Small intestine (tissue), 7 donors: Measurements from ENCODE around the gene PPP2R5D. TPM values are rescaled to one million over a fixed set of nuclear protein-coding genes. Genes with fewer than 3 reads are reported as not detected.
"Not testable (repeated sequence)": the region's sequence is repeated elsewhere in the genome, so short reads cannot be mapped to it uniquely, and the experiment has no call there.

Experiments
- DNase-seq, 2 donors: peaks; one replicate each; pipeline versions ENCODE4 v3.0.0 to v3.0.0-alpha.2; 2013
- FAIRE-seq: peaks from 2 replicates; lab custom pipeline; 2012; peaks lifted over from hg19 to GRCh38; lab: Jason Lieb, UNC
- H3K27ac ChIP-seq, 3 donors: one replicate each; pipeline ENCODE4 v1.5.1; 2013; ENCODE audit warnings: low read length in 2 of 3, mild to moderate bottlenecking in 2 of 3, control low read depth in 1 of 3, inconsistent platforms in 1 of 3, low read depth in 1 of 3, moderate library complexity in 1 of 3
- H3K27me3 ChIP-seq, 3 donors: one replicate each; pipeline ENCODE4 v1.6.1; 2013; ENCODE audit warnings: low read length in 3 of 3, inconsistent platforms in 1 of 3; ENCODE audit not compliant: control insufficient read depth in 3 of 3, insufficient read depth in 3 of 3
- H3K36me3 ChIP-seq, 3 donors: one replicate each; pipeline ENCODE4 v1.6.1; 2013; ENCODE audit warnings: low read length in 3 of 3, inconsistent platforms in 1 of 3, low read depth in 1 of 3, mild to moderate bottlenecking in 1 of 3, moderate library complexity in 1 of 3; ENCODE audit not compliant: control insufficient read depth in 3 of 3, insufficient read depth in 2 of 3
- H3K4me1 ChIP-seq, 3 donors: one replicate each; pipeline ENCODE4 v1.6.1; 2013; ENCODE audit warnings: low read length in 2 of 3, inconsistent platforms in 1 of 3, low read depth in 1 of 3, mild to moderate bottlenecking in 1 of 3, moderate library complexity in 1 of 3; ENCODE audit not compliant: control insufficient read depth in 3 of 3, insufficient read depth in 2 of 3
- H3K4me3 ChIP-seq, 3 donors: one replicate each; pipeline ENCODE4 v1.5.1; 2013; ENCODE audit warnings: low read length in 3 of 3, control low read depth in 1 of 3, inconsistent platforms in 1 of 3, low read depth in 1 of 3, mild to moderate bottlenecking in 1 of 3, moderate library complexity in 1 of 3
- H3K9me3 ChIP-seq, 2 donors: one replicate each; pipeline ENCODE4 v1.6.1; 2013; ENCODE audit warnings: low read depth in 1 of 2, low read length in 1 of 2; ENCODE audit not compliant: control insufficient read depth in 2 of 2, insufficient read depth in 1 of 2
- WGBS, 3 donors: extraction: QIAGEN DNeasy Blood & Tissue Kit; methylation state at CpG; one replicate each; pipeline ENCODE4 v1.1.7; 2013; 5-methylcytosine and 5-hydroxymethylcytosine counted together
- polyA plus RNA-seq, 4 donors: library from polyadenylated mRNA; stranded (reverse) in 3 of 4; unstranded in 1 of 4; fragments of 200-250 nt in 3 of 4; fragments of 120-200 nt in 1 of 4; gene quantifications; one replicate each; pipeline versions ENCODE4 v1.2.1 to v1.2.3, GENCODE V29; 2013
- donor health status: healthy with polysubstance abuse.
- donor health status: control.
- donor health status: control.
- donor health status: Bipolar disorder and iron deficiency.
- donor health status: healthy.

The PPP2R5D gene
- polyA plus RNA-seq, 4 donors: 44.2 to 96.8 (median 58.1) TPM

- Histone ChIP-seq H3K4me3 (no peak overlapping the region), H3K9me3 (no peaks in the 10 kb centered on the region), H3K27ac (no peak overlapping the region), H3K27me3 (no peaks in the 10 kb centered on the region), H3K36me3 (peaks cover 3 to 94% (median 17%) of the 10 kb centered on the region in 3 donors), H3K4me1 (peaks cover 0 to 4% (median 0%) of the 10 kb centered on the region in 3 donors)
- DNase-seq: no peak
- 95 to 97% (median 95%) methylated on average over 18 of the region's 18 CpGs for WGBS, 3 donors
- FAIRE-seq: no peak
These were observed 56.3 kb downstream of the PPP2R5D start for GRCh38 chr6:43040542-43041257.

- not testable (repeated sequence) for H3K27me3 ChIP-seq, H3K9me3 ChIP-seq, DNase-seq, H3K4me3 ChIP-seq, H3K4me1 ChIP-seq, H3K27ac ChIP-seq, FAIRE-seq
- H3K36me3 ChIP-seq: peaks cover 0 to 96% (median 23%) of the 10 kb centered on the region in 3 donors
- WGBS, 3 donors: 91 to 98% (median 92%) methylated on average over 6 to 8 of the region's 8 CpGs
These were observed 57.1 kb downstream of the PPP2R5D start for GRCh38 chr6:43041475-43041874.

- no peak for FAIRE-seq
- WGBS, 3 donors: 92 to 96% (median 94%) methylated on average over 8 to 9 of the region's 9 CpGs
- Histone ChIP-seq H3K4me3 (no peak overlapping the region), H3K36me3 (peaks cover 0 to 94% (median 21%) of the 10 kb centered on the region in 3 donors), H3K27me3 (no peaks in the 10 kb centered on the region), H3K27ac (no peak overlapping the region), H3K9me3 (no peaks in the 10 kb centered on the region), H3K4me1 (no peaks in the 10 kb centered on the region)
- DNase-seq: no peak
These were observed 58.9 kb downstream of the PPP2R5D start for GRCh38 chr6:43043310-43043709.

- Histone ChIP-seq H3K27me3 (no peaks in the 10 kb centered on the region), H3K4me3 (no peak overlapping the region), H3K36me3 (peaks cover 0 to 91% (median 20%) of the 10 kb centered on the region in 3 donors), H3K27ac (no peak overlapping the region), H3K9me3 (no peaks in the 10 kb centered on the region), H3K4me1 (no peaks in the 10 kb centered on the region)
- FAIRE-seq (no peak), DNase-seq (no peak)
- WGBS, 3 donors: 92 to 97% (median 93%) methylated on average over 11 of the region's 11 CpGs
These were observed 61.1 kb downstream of the PPP2R5D start for GRCh38 chr6:43045371-43045930.

- Histone ChIP-seq H3K9me3 (no peaks in the 10 kb centered on the region), H3K4me1 (peaks cover 0 to 23% (median 3%) of the 10 kb centered on the region in 3 donors), H3K27me3 (no peaks in the 10 kb centered on the region), H3K36me3 (peaks cover 0 to 86% (median 18%) of the 10 kb centered on the region in 3 donors), H3K27ac (no peak overlapping the region), H3K4me3 (no peak overlapping the region)
- DNase-seq (no peak), FAIRE-seq (no peak)
- 91 to 93% (median 92%) methylated on average over 7 of the region's 7 CpGs for WGBS, 3 donors
These were observed 63.6 kb downstream of the PPP2R5D start for GRCh38 chr6:43047998-43048397.

GRCh38 chr6:43050981-43051380, 66.6 kb downstream of the PPP2R5D start:
- H3K4me3 ChIP-seq: no peak overlapping the region
- H3K27me3 ChIP-seq: no peaks in the 10 kb centered on the region
- no peak for DNase-seq
- no peak overlapping the region for H3K27ac ChIP-seq
- WGBS, 3 donors: 96 to 98% (median 97%) methylated on average over 17 of the region's 17 CpGs
- H3K9me3 ChIP-seq: no peaks in the 10 kb centered on the region
- H3K4me1 ChIP-seq: peaks cover 0 to 24% (median 3%) of the 10 kb centered on the region in 3 donors
- no peak for FAIRE-seq
- peaks cover 0 to 74% (median 11%) of the 10 kb centered on the region in 3 donors for H3K36me3 ChIP-seq

- DNase-seq: no peak
- no peaks in the 10 kb centered on the region for H3K9me3 ChIP-seq
- H3K27me3 ChIP-seq: no peaks in the 10 kb centered on the region
- H3K4me3 ChIP-seq: peak overlapping the region in 1 of 3 donors; percentile 80
- H3K4me1 ChIP-seq: peaks cover 0 to 24% (median 3%) of the 10 kb centered on the region in 3 donors
- WGBS, 3 donors: 87 to 94% (median 91%) methylated on average over 19 of the region's 19 CpGs
- H3K27ac ChIP-seq: peak overlapping the region in 2 of 3 donors; percentile 79 to 93
- FAIRE-seq: no peak
- H3K36me3 ChIP-seq: peaks cover 0 to 70% (median 9%) of the 10 kb centered on the region in 3 donors
These were observed 68.0 kb downstream of the PPP2R5D start for GRCh38 chr6:43052225-43052841.

GRCh38 chr6:43052842-43053544, 68.6 kb downstream of the PPP2R5D start:
- FAIRE-seq (no peak), DNase-seq (peak; percentile 30 to 74)
- Histone ChIP-seq H3K36me3 (peaks cover 0 to 70% (median 8%) of the 10 kb centered on the region in 3 donors), H3K4me3 (peak overlapping the region; percentile 60 to 80 (median 70)), H3K4me1 (peaks cover 0 to 27% (median 3%) of the 10 kb centered on the region in 3 donors), H3K27ac (peak overlapping the region; percentile 78 to 93 (median 79)), H3K9me3 (no peaks in the 10 kb centered on the region), H3K27me3 (no peaks in the 10 kb centered on the region)
- 10 to 15% (median 11%) methylated on average over 22 of the region's 22 CpGs for WGBS, 3 donors
